DOHH2 (cell line): ENCODE measurements around the gene P3H2.

ENCODE experiments used
- EZH2phosphoT487 ChIP-seq: fragments of 200-600 bp; sonication (generic); IDR thresholded peaks from 2 replicates; pipeline ENCODE4 v1.6.1; 2017; ENCODE audit warnings: borderline replicate concordance, mild to moderate bottlenecking, antibody characterized with exemption, low read length, moderate library complexity, mixed read lengths
- TF ChIP-seq, protein P1 (sequence below): fragments of 200-600 bp; sonication (generic); IDR thresholded peaks from one replicate; pipeline ENCODE4 v1.5.1; 2014; ENCODE audit warnings: antibody characterized with exemption, mild to moderate bottlenecking, low read depth, low read length; ENCODE audit not compliant: poor library complexity, severe bottlenecking

DNA sequence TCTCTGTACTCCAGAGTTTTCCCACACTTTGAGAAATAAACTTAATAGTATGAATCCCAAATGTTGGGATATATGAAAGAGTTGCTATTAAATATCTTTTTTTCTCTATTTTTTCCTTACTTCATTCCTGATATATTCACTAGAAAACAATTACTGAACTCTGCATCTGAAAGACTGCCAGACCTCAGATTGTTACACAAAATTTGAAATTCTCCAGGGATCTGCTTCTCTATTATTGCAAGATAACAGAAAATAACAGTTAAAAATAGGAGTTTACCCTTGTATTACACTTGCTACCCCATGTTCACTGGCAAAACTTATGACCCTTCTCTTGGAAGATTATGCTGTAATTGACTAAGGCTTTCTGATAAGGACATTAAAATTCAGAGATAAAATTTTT lies 11.7 kb upstream of the P3H2 start:
- TF ChIP-seq, protein P1, sequence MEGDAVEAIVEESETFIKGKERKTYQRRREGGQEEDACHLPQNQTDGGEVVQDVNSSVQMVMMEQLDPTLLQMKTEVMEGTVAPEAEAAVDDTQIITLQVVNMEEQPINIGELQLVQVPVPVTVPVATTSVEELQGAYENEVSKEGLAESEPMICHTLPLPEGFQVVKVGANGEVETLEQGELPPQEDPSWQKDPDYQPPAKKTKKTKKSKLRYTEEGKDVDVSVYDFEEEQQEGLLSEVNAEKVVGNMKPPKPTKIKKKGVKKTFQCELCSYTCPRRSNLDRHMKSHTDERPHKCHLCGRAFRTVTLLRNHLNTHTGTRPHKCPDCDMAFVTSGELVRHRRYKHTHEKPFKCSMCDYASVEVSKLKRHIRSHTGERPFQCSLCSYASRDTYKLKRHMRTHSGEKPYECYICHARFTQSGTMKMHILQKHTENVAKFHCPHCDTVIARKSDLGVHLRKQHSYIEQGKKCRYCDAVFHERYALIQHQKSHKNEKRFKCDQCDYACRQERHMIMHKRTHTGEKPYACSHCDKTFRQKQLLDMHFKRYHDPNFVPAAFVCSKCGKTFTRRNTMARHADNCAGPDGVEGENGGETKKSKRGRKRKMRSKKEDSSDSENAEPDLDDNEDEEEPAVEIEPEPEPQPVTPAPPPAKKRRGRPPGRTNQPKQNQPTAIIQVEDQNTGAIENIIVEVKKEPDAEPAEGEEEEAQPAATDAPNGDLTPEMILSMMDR: no peak
- no peak for TF ChIP-seq EZH2phosphoT487
